Sigmoid colon (tissue), 4 donors: Measurements from ENCODE around the gene PAX2.

ENCODE experiments used
- EP300 ChIP-seq, 4 donors: sonication (generic); formaldehyde crosslinking; IDR thresholded peaks; one replicate each; pipeline ENCODE4 v1.6.1; 2017; ENCODE audit warnings: antibody characterized with exemption in 4 of 4
- POLR2A ChIP-seq, 2 donors: fragments of 450-650 bp; IDR thresholded peaks; one replicate each; pipeline ENCODE4 v1.6.1; 2016; ENCODE audit warnings: antibody characterized with exemption in 2 of 2, mild to moderate bottlenecking in 2 of 2, moderate library complexity in 2 of 2
- POLR2AphosphoS5 ChIP-seq, 4 donors: sonication (generic); formaldehyde crosslinking; IDR thresholded peaks; one replicate each; pipeline ENCODE4 v1.6.1; 2017; ENCODE audit warnings: antibody characterized with exemption in 4 of 4
- TF ChIP-seq, protein P1 (sequence below), 4 experiments: fragments of 450-650 bp in 3 of 4; fragments of 200-600 bp in 1 of 4; IDR thresholded peaks; one replicate each; pipeline ENCODE4 v1.5.1; 2016 to 2019; ENCODE audit warnings: antibody characterized with exemption in 4 of 4, mild to moderate bottlenecking in 3 of 4, moderate library complexity in 2 of 4

DNA sequence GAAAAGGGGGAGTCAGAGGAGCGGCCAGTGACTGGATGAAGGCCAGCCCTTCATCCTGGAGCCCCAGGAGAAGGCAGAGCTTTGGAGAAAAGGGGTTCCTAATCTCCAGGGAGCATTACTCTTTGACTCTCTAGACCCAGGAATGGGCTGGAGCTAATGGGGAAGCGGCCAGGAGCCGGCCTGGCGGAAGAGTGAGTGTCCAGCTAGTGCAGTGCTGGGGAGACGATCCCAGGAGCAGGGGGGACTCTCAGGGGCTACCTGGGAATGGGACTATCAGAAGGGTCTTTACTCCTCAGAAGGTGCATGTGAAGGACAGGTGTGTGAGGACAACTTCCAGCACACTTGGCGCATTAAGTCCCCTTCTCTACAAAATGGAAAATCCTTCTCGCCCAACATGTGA, 2.4 kb upstream of the PAX2 start:
- TF ChIP-seq, protein P1, sequence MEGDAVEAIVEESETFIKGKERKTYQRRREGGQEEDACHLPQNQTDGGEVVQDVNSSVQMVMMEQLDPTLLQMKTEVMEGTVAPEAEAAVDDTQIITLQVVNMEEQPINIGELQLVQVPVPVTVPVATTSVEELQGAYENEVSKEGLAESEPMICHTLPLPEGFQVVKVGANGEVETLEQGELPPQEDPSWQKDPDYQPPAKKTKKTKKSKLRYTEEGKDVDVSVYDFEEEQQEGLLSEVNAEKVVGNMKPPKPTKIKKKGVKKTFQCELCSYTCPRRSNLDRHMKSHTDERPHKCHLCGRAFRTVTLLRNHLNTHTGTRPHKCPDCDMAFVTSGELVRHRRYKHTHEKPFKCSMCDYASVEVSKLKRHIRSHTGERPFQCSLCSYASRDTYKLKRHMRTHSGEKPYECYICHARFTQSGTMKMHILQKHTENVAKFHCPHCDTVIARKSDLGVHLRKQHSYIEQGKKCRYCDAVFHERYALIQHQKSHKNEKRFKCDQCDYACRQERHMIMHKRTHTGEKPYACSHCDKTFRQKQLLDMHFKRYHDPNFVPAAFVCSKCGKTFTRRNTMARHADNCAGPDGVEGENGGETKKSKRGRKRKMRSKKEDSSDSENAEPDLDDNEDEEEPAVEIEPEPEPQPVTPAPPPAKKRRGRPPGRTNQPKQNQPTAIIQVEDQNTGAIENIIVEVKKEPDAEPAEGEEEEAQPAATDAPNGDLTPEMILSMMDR (IDR thresholded peaks at IDR 0.05) = no peak
- TF ChIP-seq POLR2AphosphoS5 (IDR thresholded peaks at IDR 0.05) (no peak), EP300 (IDR thresholded peaks at IDR 0.05) (no peak), POLR2A (IDR thresholded peaks at IDR 0.05) (no peak)
